Pons (tissue), 1 donor: Measurements from ENCODE around the gene PBX3.
A peak's percentile ranks its signal among the peaks of the same experiment; 100 is the strongest.

Source experiments
- DNase-seq: peaks from one replicate; pipeline ENCODE4 v3.0.0-alpha.2; 2016; ENCODE audit warnings: low spot score

PBX3 gene

DNA sequence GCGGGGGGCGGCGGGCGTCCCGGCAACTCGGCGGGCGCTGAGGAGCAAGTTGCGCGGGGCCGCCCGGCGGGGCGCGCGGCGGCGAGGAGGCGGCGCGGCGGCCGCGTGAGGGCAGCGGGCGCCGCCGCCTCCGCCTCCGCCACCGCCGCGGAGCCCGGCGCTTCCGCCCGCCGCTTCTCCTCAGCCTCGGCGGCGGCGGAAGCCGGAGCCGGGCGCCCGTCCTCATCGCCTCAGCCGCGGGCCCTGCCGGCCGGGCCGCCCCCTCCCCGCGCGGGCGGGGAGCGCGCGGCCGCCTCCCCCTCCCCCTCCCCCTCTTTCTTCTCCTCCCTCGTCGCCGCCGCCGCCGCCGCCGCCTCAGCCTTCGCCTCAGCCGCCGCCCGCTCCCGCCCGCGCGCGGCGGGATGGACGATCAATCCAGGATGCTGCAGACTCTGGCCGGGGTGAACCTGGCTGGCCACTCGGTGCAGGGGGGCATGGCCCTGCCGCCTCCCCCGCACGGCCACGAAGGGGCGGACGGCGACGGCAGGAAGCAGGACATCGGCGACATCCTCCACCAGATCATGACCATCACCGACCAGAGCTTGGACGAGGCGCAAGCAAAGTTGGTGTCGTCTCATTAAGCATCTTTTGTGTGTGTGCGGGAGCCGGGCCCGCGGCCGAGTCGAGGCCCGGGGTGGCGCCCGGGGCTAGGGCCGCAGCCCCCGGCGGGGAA lies at the start of gene PBX3:
TSS of gene PBX3 (plus strand) at position 321 of the 712 bp plus-strand sequence.
- peak; percentile 44 for DNase-seq

- no peak for DNase-seq
Observed at GRCh38 chr9:125699870-125700269, 47.3 kb upstream of the PBX3 start.

GRCh38 chr9:125700791-125701190 lies 46.4 kb upstream of the PBX3 start:
- no peak for DNase-seq

DNA sequence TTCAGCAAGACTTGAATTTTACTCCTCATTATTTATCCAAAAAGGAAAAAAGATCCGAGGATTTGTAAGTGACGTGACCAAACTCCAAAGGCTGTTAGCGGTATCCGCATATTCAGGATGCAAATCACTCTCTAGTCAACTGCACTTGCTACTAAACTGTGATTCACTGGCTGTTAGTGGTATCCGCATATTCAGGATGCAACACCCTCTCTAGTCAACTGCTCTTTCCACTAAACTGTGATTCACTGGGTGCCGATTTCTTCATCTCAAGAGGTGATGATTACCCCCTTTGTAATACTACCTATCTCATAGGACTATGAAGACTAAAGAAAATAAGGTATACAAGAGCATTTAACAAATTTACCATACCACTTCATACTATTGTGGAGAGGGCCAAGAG lies 45.8 kb upstream of the PBX3 start:
- no peak for DNase-seq

DNA sequence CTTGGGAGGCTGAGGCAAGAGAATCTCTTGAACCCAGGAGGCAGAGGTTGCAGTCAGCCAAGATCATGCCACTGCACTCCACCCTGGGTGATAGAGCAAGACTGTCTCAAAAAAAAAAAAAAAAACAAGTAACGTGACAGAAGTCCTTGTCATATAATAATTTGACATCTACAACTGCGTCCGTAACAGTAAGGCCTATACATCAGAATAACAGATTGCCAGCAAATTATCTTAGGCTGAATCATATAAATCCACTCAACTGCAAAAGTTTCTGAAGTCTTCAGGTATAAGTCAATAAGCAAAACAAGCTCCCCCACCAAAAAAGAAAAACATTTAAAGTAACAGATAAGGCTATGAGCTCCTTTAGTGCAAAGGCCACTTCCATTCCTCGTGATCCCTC lies 43.5 kb upstream of the PBX3 start:
- DNase-seq = no peak

DNA sequence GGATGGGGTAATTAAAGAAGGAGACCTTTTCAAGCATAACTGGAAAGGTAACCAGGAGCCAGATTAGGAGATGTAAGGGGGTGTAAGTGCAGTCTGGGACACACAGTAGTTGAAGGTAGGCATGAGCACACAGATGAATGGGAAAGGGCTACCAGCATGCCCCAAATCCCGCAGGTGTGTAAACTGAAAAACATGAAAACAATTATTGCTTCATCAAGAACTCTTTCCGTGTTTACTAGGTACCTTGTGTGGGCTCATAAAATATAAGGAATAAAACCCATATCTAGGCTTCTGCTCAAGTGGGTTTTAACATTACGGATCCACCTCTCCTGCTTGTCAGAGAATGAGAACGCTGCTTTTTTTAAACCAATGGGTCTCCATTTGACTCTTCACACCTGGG lies 41.3 kb upstream of the PBX3 start:
- no peak for DNase-seq

DNA sequence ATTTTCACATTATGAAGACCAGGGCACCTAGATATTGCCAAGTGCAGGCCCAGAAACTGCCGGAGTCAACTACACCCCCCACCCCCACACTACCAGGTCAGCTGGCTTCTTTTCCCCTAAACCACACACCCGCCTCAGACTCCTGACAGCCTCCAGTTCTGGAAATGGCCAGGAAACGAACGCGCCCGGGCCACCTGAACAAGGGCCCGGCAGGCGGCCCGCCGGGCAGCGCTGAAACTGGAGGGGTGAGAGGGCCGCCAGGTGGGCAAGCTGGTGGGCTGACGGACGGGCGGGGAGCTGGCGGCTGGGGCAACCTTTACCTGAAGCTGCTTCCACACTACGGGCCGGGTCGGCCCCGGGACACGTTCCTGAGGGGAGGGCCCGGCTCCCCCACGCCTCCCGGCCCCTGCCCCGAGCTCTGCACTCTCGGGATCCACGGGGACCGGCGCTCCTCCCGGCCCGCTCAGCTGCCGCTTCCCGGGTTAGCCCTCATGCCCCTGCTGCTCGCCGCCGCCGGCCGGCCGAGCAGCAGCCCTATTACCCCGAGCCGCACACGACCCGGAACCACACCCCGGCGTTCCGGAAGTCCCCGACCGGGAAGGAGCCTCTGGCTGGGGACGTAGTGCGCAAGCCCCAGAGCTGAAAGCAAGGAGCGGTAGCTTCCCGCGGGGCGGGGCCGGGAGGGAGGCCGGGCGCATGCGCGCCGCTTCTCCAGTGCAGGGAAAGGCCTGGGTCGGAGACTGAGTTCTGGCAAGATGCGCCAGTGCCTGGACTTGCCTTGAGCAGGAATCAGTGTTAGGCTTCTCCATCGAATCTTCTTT lies 40.3 kb upstream of the PBX3 start, which contains the start of gene MAPKAP1:
TSS of gene MAPKAP1 (minus strand) at position 558 of the 821 bp plus-strand sequence. CDS start 34,634 bp downstream, outside the sequence.
- peak; percentile 97 for DNase-seq

DNA sequence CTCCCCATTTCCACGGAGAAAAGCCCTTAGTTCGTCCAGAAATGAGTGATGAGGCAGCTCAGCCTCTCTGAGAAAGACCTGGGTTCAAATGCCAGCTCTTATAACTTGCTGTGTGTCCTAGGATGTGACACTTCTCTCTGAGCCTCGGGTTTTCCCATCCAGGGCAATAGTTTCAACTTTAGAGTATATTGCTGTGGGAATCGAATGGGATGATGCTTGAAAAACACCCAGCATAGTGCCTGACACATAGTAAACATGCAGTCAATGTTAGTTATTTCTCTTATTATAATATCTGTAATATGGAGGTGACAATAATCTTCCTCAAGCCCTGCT lies 39.7 kb upstream of the PBX3 start:
- no peak for DNase-seq

GRCh38 chr9:125726456-125727132 lies 20.6 kb upstream of the PBX3 start:
- DNase-seq = no peak

- DNase-seq = no peak
Observed at GRCh38 chr9:125730168-125730567, 17.0 kb upstream of the PBX3 start.

- DNase-seq = no peak
Observed at GRCh38 chr9:125732562-125732961, 14.6 kb upstream of the PBX3 start.

GRCh38 chr9:125739436-125739835 lies 7.7 kb upstream of the PBX3 start:
- no peak for DNase-seq

DNA sequence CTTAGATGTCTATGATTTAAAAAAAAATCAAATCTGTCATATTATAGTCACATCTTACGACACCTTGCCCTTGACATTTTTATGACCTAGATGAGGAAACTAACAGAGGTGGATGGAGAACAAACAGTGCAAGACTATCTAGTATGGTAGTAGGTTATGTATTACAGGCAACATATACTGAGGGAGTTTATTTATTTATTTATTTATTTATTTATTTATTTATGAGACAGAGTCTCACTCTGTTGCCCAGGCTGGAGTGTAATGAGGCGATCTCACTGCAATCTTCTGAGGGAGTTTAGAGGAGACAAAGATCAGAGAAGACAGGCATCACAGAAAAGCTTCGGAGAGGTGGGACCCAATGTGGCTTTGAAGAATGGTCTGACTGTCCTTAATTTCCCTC lies 4.5 kb upstream of the PBX3 start:
- no peak for DNase-seq

GRCh38 chr9:125743682-125744428 lies 3.3 kb upstream of the PBX3 start:
- no peak for DNase-seq

DNA sequence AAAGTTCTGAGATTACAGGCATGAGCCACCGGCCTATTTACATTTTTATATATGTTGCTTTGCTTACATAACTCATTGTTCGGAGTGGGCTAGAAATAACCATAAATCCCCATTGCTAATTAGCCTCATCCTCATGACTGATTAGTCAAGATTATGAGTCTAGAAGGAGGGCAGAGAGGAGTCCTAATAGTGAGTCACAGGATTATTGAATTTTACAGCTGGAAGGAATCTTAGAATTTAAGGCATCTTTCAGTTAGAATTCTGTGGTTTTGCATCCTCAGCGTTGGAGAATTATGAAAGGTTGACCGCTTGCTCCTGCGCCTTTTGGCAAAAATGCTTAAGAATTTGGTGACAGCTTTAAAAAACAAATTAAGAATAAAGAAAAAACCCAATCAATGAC lies 2.6 kb upstream of the PBX3 start:
- DNase-seq = no peak

GRCh38 chr9:125745018-125745417 lies 2.2 kb upstream of the PBX3 start:
- peak; percentile 6 for DNase-seq

- DNase-seq = no peak
Observed at GRCh38 chr9:125745682-125746016, 1.5 kb upstream of the PBX3 start.

DNA sequence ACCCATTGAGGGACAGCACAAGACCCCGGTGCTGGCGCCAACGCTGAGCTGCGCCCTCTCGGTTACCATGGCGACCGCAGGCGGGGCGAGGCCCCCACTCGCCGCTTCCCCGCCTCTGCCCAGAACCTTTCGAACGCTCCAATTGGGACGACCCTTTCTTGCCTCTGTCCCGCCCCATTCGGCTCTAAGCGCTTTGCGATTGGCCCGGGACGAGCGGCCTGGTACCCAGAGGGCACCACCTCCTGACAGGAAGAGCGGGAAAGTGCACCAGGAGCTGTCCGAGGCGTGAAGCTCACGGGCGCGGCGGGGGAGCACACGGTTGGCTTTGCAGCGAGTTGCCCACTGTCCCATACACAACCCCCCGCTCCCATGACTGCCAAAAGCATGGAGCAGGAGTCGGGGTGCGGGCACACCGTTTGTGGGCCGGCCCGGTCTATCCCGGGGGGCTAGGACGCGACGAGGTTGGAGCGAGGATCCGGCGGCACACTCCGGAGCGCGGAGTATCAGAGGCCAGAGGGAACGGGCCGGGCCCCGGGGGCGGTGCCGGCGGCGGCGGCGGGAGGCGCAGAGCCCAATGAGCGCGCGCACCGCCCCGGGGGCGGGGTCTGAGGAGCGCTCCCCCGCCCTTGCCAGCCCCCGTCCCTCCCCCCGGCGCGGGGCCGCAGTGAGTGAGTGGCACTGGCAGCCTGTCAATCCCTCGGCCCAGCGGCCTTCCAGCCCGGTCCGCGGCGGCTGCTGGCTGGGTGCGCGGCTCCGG lies 978 bp upstream of the PBX3 start:
- peak; percentile 97 for DNase-seq

DNA sequence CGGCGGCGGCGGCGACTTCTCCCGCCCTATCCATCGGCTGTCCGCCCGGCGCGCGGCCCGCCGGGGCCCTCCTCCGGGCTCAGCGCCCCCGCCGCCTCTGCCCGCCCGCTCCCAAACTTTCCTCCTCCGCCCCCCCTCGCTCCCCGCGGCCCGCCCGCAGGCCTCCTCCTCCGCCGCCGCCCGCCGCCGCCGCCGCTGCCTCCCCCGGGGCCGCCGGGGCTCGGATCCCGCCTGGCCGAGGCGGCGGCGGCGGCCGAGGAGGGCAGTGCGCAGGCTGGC lies 460 bp upstream of the PBX3 start:
- DNase-seq = no peak

DNA sequence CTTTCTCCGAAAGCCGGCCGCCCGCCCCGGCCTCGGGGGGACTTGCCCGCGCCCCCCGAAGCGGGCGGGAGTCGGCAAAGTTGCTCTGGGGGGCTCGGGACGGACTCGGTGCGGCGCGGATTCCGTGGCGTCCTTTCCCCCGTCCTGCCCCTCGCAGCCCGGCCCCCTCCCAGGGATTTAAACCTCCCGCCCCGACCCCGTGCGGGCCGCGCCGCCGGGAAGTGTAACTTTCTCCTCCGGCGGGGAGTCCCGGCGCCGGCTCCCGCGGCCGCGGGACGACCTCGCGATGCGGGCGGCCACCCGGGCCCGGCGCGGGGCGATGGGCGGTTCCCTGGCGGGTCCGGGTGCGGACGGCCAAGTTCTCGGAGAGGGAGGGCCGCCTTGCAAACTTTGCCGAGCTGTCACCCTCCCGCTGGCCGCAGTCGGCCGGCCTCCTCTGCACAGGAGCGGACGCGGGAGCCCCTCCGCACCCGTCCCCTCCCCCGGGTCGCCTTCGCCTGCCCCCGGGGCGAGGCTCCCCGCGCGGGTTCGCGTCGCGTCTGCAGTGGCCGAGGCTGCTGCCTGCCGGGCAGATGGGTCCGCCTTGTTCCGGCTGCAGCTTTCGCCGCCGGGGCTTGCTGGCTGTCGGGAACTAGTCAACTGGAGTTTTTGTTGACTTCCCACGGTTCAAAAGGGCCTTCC lies 732 bp downstream of the PBX3 start:
- DNase-seq = no peak

- peak; percentile 30 for DNase-seq
Observed at GRCh38 chr9:125748446-125749099, 1.4 kb downstream of the PBX3 start.
